IPS-11a (cell line): ENCODE data around the gene RANBP3.
"Not testable (repeated sequence)": the region's sequence is repeated elsewhere in the genome, so short reads cannot be mapped to it uniquely, and the experiment has no call there.

Experiments used
- H3K4me3 ChIP-seq: one replicate; pipeline ENCODE4 v1.5.1; 2013; ENCODE audit warnings: low read depth, low read length, control low read depth

The RANBP3 gene

GRCh38 chr19:5891938-5892771 lies 85.8 kb downstream of the RANBP3 start:
- H3K4me3 ChIP-seq, result no peak overlapping the region

- no peak overlapping the region for H3K4me3 ChIP-seq
Observed at GRCh38 chr19:5891572-5891937, 86.4 kb downstream of the RANBP3 start.

DNA sequence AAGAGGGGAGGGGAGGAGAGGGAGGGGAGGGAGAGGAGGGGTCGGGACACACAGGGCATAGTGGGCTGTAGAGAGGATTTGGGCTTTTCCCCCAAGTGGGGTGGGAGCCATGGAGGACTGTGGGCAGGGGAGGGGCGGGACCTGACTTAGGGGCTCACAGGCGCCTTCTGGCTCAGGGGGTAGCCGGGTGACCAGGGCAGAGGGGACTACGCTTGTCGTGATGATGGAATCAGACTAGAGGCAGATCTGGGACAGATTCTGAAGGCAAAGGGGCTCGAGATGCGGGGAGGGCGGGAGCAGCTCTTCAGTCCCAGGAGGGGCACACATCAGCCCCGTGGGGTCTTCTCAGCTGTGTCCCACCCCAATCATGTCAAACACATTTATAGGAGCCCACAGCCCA lies 87.8 kb downstream of the RANBP3 start:
- H3K4me3 ChIP-seq, result no peak overlapping the region

DNA sequence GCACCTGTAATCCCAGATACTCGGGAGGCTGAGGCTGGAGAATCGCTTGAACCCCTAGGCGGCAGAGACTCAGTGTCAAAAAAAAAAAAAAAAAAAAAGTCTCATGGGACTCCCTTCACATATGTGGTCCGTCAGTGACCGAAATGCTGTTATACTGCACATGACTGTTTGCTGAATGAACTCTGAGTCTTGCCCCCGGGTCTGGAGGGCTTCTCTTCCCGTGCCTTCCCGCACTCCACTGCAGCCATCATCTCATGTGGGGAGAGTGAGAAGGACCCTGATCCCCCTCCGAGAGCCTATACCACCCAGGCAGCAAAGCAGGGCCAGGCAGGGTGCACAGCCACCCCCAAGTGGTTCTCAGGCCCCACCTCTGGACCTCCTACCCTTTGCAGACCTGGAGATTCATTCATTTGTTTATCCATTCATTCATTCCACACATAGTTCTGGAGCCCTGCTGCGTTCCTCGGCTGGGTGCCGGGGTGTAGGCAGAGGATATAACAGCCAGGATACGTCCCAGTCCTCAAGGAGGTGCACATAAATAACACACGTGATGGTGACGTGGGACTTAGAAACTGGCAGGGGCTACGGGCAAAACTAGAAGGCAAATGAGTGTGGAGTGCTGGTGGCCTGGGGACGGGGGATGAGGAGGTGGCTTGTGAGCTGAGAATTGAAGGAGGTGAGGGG lies 88.5 kb downstream of the RANBP3 start:
- H3K4me3 ChIP-seq, result no peak overlapping the region

DNA sequence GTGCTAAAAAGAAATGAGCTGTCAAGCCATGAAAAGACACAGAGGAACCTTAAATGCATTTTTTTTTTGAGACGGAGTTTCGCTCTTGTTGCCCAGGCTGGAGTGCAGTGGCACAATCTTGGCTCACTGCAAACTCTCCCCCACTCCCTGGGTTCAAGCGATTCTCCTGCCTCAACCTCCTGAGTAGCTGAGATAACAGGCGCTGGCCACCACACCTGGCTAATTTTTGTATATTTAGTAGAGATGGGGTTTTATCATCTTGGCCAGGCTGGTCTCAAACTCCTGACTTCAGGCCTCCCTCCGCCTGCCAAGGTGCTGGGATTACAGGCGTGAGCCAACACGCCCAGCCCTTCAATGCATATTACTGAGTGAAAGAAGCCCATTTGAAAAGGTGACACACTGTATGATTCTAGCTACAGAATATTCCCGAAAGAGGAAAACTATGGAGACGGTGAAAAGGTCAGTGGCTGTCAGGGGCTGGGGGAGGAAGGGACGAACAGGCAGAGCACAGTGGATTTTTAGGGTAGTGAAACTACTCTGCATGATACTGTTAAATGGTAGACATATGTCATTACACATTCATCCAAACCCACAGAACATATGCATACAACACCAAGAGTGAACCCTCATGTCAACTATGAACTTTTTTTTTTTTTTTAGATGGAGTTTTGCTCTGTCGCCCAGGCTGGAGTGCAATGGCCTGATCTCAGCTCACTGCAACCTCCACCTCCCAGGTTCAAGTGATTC lies 93.7 kb downstream of the RANBP3 start:
- H3K4me3 ChIP-seq, result not testable (repeated sequence)

DNA sequence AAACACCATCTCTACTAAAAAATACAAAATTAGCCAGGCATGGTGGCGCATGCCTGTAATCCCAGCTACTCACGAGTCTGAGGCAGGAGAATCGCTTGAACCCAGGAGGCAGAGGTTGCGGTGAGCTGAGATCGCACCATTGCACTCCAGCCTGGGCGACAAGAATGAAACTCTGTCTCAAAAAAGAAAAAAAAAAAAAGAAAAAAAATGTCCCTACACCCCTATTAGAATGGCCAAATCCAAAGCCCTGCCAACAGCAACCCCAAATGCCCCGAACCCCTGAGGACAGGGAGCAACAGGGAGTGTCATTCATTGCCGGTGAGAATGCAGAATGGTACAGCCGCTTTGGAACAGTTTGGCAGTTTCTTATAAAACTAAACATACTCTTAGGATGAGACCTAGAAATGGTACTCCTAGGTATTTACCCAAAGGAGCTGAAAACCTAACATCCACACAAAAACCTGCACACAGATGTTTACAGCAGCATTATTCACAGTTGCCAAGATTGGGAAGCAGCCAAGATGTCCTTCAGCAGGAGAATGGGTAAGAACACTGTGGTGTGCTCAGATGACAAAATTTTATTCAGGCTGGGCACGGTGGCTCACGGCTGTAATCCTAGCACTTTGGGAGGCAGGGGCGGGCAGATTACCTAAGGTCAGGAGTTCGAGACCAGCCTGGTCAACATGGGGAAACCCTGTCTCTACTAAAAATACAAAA lies 94.6 kb downstream of the RANBP3 start:
- not testable (repeated sequence) for H3K4me3 ChIP-seq

GRCh38 chr19:5882421-5882968 lies 95.4 kb downstream of the RANBP3 start:
- no peak overlapping the region for H3K4me3 ChIP-seq

- H3K4me3 ChIP-seq, result no peak overlapping the region
Observed at GRCh38 chr19:5881543-5882299, 96.2 kb downstream of the RANBP3 start.

DNA sequence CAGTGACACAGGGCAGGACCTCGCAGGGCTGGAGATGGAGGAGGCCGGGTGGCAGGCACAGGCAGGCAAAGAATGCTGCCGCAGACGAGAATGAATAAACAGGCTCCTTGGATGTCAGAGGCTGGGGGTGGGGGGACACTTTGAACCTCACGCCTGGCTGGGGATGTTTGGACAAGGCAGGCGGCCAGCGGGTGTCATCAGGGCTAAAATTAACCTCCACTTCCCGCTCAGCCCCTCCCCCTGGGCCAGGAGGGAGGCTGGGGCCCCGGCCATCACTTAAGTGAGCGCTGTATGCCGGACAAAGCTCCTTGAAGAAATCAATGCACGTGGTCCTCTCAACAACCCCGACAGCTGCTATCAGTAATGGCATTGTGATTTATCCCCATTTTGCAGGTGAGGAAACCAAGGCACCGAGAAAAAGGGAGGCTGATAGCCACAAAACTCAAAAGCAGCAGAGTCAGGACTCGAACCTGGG lies 97.3 kb downstream of the RANBP3 start:
- no peak overlapping the region for H3K4me3 ChIP-seq

DNA sequence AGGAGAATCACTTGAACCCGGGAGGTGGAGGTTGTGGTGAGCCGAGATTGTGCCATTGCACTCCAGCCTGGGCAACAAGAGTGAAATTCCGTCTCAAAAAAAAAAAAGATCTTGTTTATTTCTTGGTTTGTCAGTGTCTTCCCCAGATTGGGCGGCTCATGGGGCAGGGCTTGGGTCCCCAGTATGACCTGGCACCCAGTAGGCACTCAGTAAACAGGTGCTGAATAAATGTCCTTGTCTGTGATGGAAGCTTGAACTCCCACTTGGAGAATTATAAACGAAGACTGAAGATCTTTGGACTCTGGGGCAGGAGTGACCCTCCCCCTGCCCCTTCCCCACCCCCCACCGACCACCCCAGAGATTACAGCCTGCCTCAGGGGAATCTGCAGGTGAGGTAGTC lies 97.7 kb downstream of the RANBP3 start:
- no peak overlapping the region for H3K4me3 ChIP-seq

- H3K4me3 ChIP-seq, result no peak overlapping the region
Observed at GRCh38 chr19:5877882-5878281, 100.1 kb downstream of the RANBP3 start.

DNA sequence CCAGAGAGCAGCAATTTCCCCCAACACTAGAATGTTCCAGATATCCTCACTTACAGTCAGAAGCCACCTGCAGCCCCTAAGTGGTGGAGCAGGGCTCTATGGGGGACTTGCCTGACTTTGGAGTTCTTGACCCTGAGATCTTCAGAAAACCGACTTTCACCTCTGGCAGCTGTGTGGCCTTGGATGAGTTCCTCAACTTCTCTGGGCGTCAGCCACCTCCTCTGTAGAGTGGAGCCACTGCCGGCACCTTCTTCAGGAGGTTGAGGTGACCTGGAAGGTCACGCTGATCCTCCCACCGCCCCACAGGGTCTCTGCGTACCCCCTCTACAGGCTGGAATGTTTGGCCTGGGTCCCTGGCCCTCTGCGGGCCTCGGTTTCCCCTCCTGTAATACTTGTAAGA lies 100.5 kb downstream of the RANBP3 start:
- no peak overlapping the region for H3K4me3 ChIP-seq

DNA sequence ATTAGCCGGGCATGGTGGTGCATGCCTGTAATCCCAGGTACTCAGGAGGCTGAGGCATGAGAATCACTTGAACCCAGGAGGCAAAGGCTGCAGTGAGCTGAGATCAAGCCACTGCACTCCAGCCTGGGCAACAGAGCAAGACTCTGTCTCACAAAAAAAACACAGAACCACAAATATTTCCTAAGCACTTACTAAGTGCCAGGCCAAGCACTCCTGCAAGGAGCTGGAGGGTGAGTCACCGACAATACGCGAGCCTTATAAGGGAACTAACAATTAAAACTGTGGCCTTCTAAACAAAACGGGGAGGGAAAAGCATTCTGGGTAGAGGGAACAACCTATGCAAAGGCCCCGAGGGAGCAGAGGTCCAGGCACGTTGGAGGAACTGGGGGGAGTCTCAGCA lies 103.4 kb downstream of the RANBP3 start:
- not testable (repeated sequence) for H3K4me3 ChIP-seq

GRCh38 chr19:5873617-5874199 lies 104.2 kb downstream of the RANBP3 start:
- H3K4me3 ChIP-seq, result no peak overlapping the region

GRCh38 chr19:5870986-5871394 lies 107.0 kb downstream of the RANBP3 start:
- no peak overlapping the region for H3K4me3 ChIP-seq

DNA sequence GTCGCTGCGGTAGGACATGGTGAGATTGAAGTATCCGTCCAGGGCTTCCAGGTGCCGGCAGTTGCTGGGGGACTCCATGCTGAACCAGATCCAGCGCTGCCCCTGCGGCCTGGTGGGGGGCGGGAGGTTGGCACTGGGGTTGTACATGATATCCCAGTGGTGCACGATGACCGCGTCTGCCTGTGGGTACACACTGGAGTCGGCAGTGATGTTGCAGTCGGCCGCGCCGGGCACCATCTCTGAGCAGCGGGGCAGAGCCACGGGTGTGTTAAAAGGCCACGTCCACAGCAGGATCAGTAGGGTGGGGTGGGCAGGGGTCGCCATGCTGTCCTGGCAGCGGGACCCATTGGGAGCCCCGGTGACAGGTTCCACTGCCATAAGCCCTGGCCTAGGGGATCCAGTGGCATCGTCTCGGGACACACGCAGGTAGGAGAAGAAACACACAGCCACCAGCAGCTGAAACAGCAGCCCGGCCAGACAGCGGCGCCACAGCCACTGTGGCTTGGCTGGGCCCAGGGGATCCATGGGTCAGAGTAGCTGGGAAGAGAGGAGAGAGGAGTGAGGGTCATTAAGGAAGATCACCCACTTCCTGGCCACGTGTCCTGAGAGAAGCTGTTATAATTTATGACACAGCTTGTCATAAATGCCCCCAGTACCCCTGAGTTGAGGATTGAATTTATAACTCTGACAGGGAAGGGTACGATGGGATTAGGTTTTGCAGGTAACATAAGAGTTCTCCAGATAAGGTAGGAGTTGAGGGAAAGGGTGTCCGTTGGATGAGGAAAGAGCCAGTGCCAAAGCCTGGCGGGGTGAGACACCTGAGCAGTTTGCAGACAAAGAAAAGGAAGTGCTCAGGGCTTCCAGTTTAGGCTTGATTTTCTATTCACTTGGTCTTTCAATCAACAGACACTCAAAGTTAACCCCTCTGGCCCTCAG lies 110.5 kb downstream of the RANBP3 start:
- no peak overlapping the region for H3K4me3 ChIP-seq
